H9 (cell line): ENCODE results near the gene WIPF2. TPM values are rescaled to one million over a fixed set of nuclear protein-coding genes. Genes with fewer than 3 reads are reported as not detected.

Source experiments
- DNase-seq: peaks from one replicate; pipeline ENCODE4 v3.0.0-alpha.2; 2017
- H2AFZ ChIP-seq: one replicate; pipeline ENCODE4 v1.6.1; 2013; ENCODE audit warnings: mild to moderate bottlenecking, low read length, control low read depth, moderate library complexity
- H2AK5ac ChIP-seq: 2 replicates; pipeline ENCODE4 v1.6.1; 2013; ENCODE audit warnings: low read length, control low read depth, mixed read lengths; ENCODE audit not compliant: insufficient read length
- H2BK120ac ChIP-seq: one replicate; pipeline ENCODE4 v1.6.1; 2013; ENCODE audit warnings: low read depth, mild to moderate bottlenecking, low read length, control low read depth, inconsistent platforms; ENCODE audit not compliant: poor library complexity, severe bottlenecking
- H2BK12ac ChIP-seq: 2 replicates; pipeline ENCODE4 v1.6.1; 2013; ENCODE audit warnings: low read length, control low read depth, mixed read lengths, low read depth; ENCODE audit not compliant: insufficient read length
- H2BK15ac ChIP-seq: 2 replicates; pipeline ENCODE4 v1.6.1; 2013; ENCODE audit warnings: low read depth, low read length, control low read depth
- H2BK20ac ChIP-seq: one replicate; pipeline ENCODE4 v1.6.1; 2013; ENCODE audit warnings: low read depth, mild to moderate bottlenecking, low read length, control low read depth, inconsistent platforms; ENCODE audit not compliant: poor library complexity, severe bottlenecking
- H2BK5ac ChIP-seq: 2 replicates; pipeline ENCODE4 v1.6.1; 2013; ENCODE audit warnings: low read length, control low read depth, mixed read lengths; ENCODE audit not compliant: insufficient read length
- H3K14ac ChIP-seq: 2 replicates; pipeline ENCODE4 v1.6.1; 2013; ENCODE audit warnings: low read length, control low read depth; ENCODE audit not compliant: insufficient read depth
- H3K18ac ChIP-seq: 2 replicates; pipeline ENCODE4 v1.6.1; 2013; ENCODE audit warnings: low read depth, mild to moderate bottlenecking, mixed read lengths, low read length, control low read depth; ENCODE audit not compliant: insufficient read length
- H3K23ac ChIP-seq: 2 replicates; pipeline ENCODE4 v1.6.1; 2013; ENCODE audit warnings: low read length, control low read depth, mixed read lengths, low read depth; ENCODE audit not compliant: insufficient read length
- H3K23me2 ChIP-seq: 2 replicates; pipeline ENCODE4 v1.6.1; 2013; ENCODE audit warnings: low read depth, mild to moderate bottlenecking, mixed read lengths, low read length, control low read depth; ENCODE audit not compliant: insufficient read length, poor library complexity, severe bottlenecking
- H3K27ac ChIP-seq: 2 replicates; pipeline ENCODE4 v1.5.1; 2013; ENCODE audit warnings: low read length, control low read depth, mixed read lengths, low read depth; ENCODE audit not compliant: insufficient read length
- H3K27me3 ChIP-seq: 2 replicates; pipeline ENCODE4 v1.6.1; 2013; ENCODE audit warnings: low read length, control low read depth, inconsistent platforms; ENCODE audit not compliant: insufficient read depth
- H3K4ac ChIP-seq: 2 replicates; pipeline ENCODE4 v1.6.1; 2013; ENCODE audit warnings: low read depth, mild to moderate bottlenecking, control low read depth, inconsistent platforms, low read length, moderate library complexity
- H3K4me1 ChIP-seq: 2 replicates; pipeline ENCODE4 v1.6.1; 2013; ENCODE audit warnings: low read length, control low read depth, inconsistent platforms; ENCODE audit not compliant: insufficient read depth
- H3K4me2 ChIP-seq: 2 replicates; pipeline ENCODE4 v1.6.1; 2013; ENCODE audit warnings: low read length, control low read depth, mixed read lengths; ENCODE audit not compliant: insufficient read length, insufficient read depth
- H3K56ac ChIP-seq: 2 replicates; pipeline ENCODE4 v1.6.1; 2013; ENCODE audit warnings: low read depth, mild to moderate bottlenecking, mixed read lengths, low read length, control low read depth; ENCODE audit not compliant: insufficient read length
- H3K79me1 ChIP-seq: 2 replicates; pipeline ENCODE4 v1.6.1; 2013; ENCODE audit warnings: low read depth, mild to moderate bottlenecking, moderate library complexity, low read length, control low read depth, inconsistent platforms; ENCODE audit not compliant: insufficient read depth, poor library complexity, severe bottlenecking
- H3K79me2 ChIP-seq: 2 replicates; pipeline ENCODE4 v1.6.1; 2013; ENCODE audit warnings: low read length, control low read depth, inconsistent platforms; ENCODE audit not compliant: insufficient read depth
- H3K9ac ChIP-seq: 2 replicates; pipeline ENCODE4 v1.6.1; 2013; ENCODE audit warnings: low read length, control low read depth, mixed read lengths; ENCODE audit not compliant: insufficient read length; ENCODE audit errors: extremely low read depth
- H3K9me3 ChIP-seq: one replicate; pipeline ENCODE4 v1.6.1; 2013; ENCODE audit warnings: low read depth, low read length, inconsistent platforms; ENCODE audit not compliant: control insufficient read depth
- H3T11ph ChIP-seq: one replicate; pipeline ENCODE4 v1.6.1; 2013; ENCODE audit warnings: mild to moderate bottlenecking, low read length, control low read depth, inconsistent platforms
- H4K20me1 ChIP-seq: one replicate; pipeline ENCODE4 v1.6.1; 2013; ENCODE audit not compliant: control insufficient read depth, insufficient read length, insufficient read depth
- H4K5ac ChIP-seq: 2 replicates; pipeline ENCODE4 v1.6.1; 2013; ENCODE audit warnings: low read depth, mild to moderate bottlenecking, mixed read lengths, low read length, control low read depth; ENCODE audit not compliant: insufficient read length
- H4K8ac ChIP-seq: replicated peaks from 2 replicates; pipeline ENCODE4 v1.6.1; 2013; ENCODE audit warnings: low read length, control low read depth, mixed read lengths, low read depth; ENCODE audit not compliant: insufficient read length
- H4K91ac ChIP-seq: 2 replicates; pipeline ENCODE4 v1.6.1; 2013; ENCODE audit warnings: low read depth, mild to moderate bottlenecking, moderate library complexity, mixed read lengths, low read length, control low read depth; ENCODE audit not compliant: insufficient read length
- H3K27ac Mint-ChIP-seq, 3 experiments: 2 replicates in 2 of 3; 3 replicates in 1 of 3; pipeline ENCODE4 v1.8.0; 2020 to 2021; ENCODE audit warnings: mixed read lengths in 3 of 3, mild to moderate bottlenecking in 1 of 3, moderate library complexity in 1 of 3
- H3K27me3 Mint-ChIP-seq: 2 replicates; pipeline ENCODE4 v1.8.0; 2021; ENCODE audit warnings: low read depth, mild to moderate bottlenecking, moderate library complexity, mixed read lengths
- H3K36me3 Mint-ChIP-seq, 3 experiments: 2 replicates in 2 of 3; 3 replicates in 1 of 3; pipeline ENCODE4 v1.8.0; 2020 to 2021; ENCODE audit warnings: low read depth in 3 of 3, mixed read lengths in 3 of 3; ENCODE audit not compliant: insufficient read depth in 1 of 3
- H3K4me1 Mint-ChIP-seq, 2 experiments: 2 replicates each; pipeline ENCODE4 v1.8.0; 2020; ENCODE audit warnings: mixed read lengths in 2 of 2
- H3K4me3 Mint-ChIP-seq, 2 experiments: 2 replicates in 1 of 2; 3 replicates in 1 of 2; pipeline ENCODE4 v1.8.0; 2020 to 2021; ENCODE audit warnings: mild to moderate bottlenecking in 2 of 2, mixed read lengths in 2 of 2, moderate library complexity in 1 of 2
- H3K9me3 Mint-ChIP-seq, 2 experiments: 2 replicates in 1 of 2; 3 replicates in 1 of 2; pipeline ENCODE4 v1.8.0; 2020; ENCODE audit warnings: mild to moderate bottlenecking in 2 of 2, mixed read lengths in 2 of 2, moderate library complexity in 1 of 2
- CTCF ChIP-seq: fragments of 200-600 bp; sonication (generic); conservative IDR thresholded peaks from 3 replicates; pipeline ENCODE4 v1.8.0; 2021; ENCODE audit warnings: antibody characterized with exemption, mild to moderate bottlenecking
- WGBS: extraction: QIAGEN DNeasy Blood & Tissue Kit; methylation state at CpG from one replicate; pipeline ENCODE4 v1.1.7; 2013; ENCODE audit warnings: missing lambda C conversion rate, low lambda C conversion rate, mixed read lengths; ENCODE audit not compliant: insufficient read length; ENCODE audit errors: extremely low coverage; 5-methylcytosine and 5-hydroxymethylcytosine counted together
- total RNA-seq: library from RNA; stranded (reverse); gene quantifications from 2 replicates; pipeline ENCODE4 v1.2.1, GENCODE V29; 2021

The WIPF2 gene
- total RNA-seq, 1 experiment from 2014 or later, result 24.2 TPM

- Histone ChIP-seq H3K27ac (no peak overlapping the region), H3K9me3 (no peaks in the 10 kb centered on the region), H2BK20ac (no peak overlapping the region), H2BK120ac (no peak overlapping the region), H2BK5ac (no peak overlapping the region), H3K4me2 (peak overlapping the region; percentile 1), H3K4ac (no peak overlapping the region), H3K18ac (no peak overlapping the region), H2BK12ac (no peak overlapping the region), H4K5ac (no peak overlapping the region), H2AFZ (no peak overlapping the region), H3T11ph (no peak overlapping the region), H3K9ac (no peak overlapping the region), H3K79me2 (no peaks in the 10 kb centered on the region), H2AK5ac (no peak overlapping the region), H3K56ac (no peak overlapping the region), H3K4me1 (peaks cover 5% of the 10 kb centered on the region; the same call in 1 of the 2 replicates), H3K23me2 (no peaks in the 10 kb centered on the region), H3K14ac (no peak overlapping the region), H3K79me1 (no peaks in the 10 kb centered on the region), H2BK15ac (no peak overlapping the region), H4K91ac (no peak overlapping the region), H4K8ac (no peak overlapping the region), H4K20me1 (peaks cover 2% of the 10 kb centered on the region), H3K27me3 (no peaks in the 10 kb centered on the region; the same call in 1 of the 2 replicates), H3K23ac (no peak overlapping the region)
- peak; percentile 80 for DNase-seq
- Mint-ChIP-seq H3K4me1 (peaks cover 25 to 33% of the 10 kb centered on the region in 2 experiments), H3K27ac (no peak overlapping the region), H3K9me3 (no peaks in the 10 kb centered on the region), H3K4me3 (peak overlapping the region; percentile 51 to 70), H3K36me3 (peaks cover 15 to 34% (median 23%) of the 10 kb centered on the region in 3 experiments), H3K27me3 (no peaks in the 10 kb centered on the region; the same call in 1 of the 2 replicates)
- peak; percentile 43 for TF ChIP-seq CTCF
- WGBS, result no CpG with 5 or more reads among the region's 46 CpGs
These were observed 41.0 kb upstream of the WIPF2 start for GRCh38 chr17:40178021-40178601.
